ENCODE results near the gene NECTIN2.
A peak's percentile ranks its signal among the peaks of the same experiment; 100 is the strongest.

NECTIN2 gene

DNA sequence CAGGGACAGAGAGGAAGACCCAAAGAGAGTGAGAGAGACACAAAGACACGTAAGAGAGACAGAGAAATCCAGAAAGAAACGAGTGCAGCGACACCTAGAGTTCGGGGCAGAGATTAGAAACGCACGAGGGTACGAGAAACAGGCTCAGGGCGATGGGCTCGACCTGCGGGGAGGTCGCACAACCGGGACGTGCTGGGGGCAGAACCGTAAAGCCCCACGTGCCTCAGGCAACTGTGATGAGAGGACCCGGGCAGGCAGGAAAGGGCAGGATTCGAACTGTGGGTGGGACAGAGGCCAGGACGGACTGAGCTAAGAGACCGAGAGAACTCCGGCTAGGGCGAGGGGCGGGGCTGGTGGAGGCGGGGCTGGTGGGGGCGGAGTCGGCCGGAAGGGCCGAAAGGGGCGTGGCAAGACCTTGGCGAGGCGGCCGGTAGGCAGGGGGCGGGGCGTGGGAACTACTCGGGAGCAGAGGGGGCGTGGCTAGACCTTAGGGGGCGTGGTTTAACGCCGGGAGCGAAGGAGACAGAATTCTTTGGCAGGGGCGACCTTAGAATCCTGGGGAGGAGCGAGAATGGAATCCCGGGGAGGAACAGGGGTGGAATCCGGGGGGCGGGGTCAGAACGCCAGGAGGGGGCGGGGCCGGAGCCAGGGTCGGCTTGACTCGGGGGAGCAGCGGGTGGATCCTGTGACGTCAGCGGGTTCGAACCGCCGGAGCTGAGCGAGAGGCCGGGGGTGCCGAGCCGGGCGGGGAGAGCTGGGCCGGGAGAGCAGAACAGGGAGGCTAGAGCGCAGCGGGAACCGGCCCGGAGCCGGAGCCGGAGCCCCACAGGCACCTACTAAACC is at the start of gene NECTIN2:
Gene NECTIN2, plus strand, starts transcription at position 686 of the 843 bp plus-strand sequence. CDS start 229 bp downstream, outside the sequence.
- Histone ChIP-seq H2AFZ (ENCODE audit: low read depth, low read length, severe bottlenecking) (peak within 1 kb of the TSS; percentile 32), H3K4me3 (ENCODE audit: insufficient read depth, low read length, poor library complexity, severe bottlenecking) (peak within 1 kb of the TSS; percentile 43), H3F3A (ENCODE audit: insufficient read depth) (no peaks in the 10 kb centered on the region), H3K4me2 (ENCODE audit: low read depth, low read length, poor library complexity, severe bottlenecking) (peak within 1 kb of the TSS; percentile 51), H3K79me2 (ENCODE audit: insufficient read depth, low read length) (no peaks in the 10 kb centered on the region), H3K9me3 (ENCODE audit: insufficient read depth, low read length) (no peaks in the 10 kb centered on the region), H3K27me3 (ENCODE audit: low read length) (no peaks in the 10 kb centered on the region), H3K9ac (ENCODE audit: low read length) (peak within 1 kb of the TSS; percentile 31; the same call in 1 of the 2 replicates), H3K9me2 (replicated peaks; ENCODE audit: insufficient read depth, low read length) (no peaks in the 10 kb centered on the region), H4K20me1 (ENCODE audit: low read depth, low read length) (no peaks in the 10 kb centered on the region), H3K36me3 (ENCODE audit: low read length) (no peaks in the 10 kb centered on the region), H3K27ac (ENCODE audit: low read depth, low read length) (no peak within 1 kb of the TSS)
- TF ChIP-seq EZH2phosphoT487 (conservative IDR thresholded peaks at IDR 0.05; ENCODE audit: low read length) (no peak), CTCF (IDR thresholded peaks at IDR 0.05; ENCODE audit: insufficient read depth, low read length, poor library complexity, severe bottlenecking) (peak; percentile 59)

DNA sequence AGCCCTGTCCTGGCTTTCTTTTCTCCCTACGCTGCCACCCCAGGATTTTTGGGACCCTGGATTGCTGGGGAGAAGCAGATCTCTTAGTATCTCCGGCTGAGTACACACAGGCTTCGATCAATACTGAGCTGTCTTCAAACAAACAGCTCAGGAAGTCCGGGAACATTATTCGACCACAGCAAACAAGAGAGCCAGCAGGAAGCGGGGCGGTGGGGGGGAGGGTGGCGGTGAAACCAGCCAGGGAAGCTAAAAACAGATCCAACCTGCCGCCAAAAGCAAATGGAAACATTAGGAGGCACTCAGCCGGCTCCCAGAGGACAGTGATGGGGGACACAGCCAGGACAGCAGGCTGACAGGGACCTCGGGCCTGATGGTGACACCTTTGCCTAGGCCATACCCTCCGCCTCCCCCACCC is 49.4 kb upstream of the NECTIN2 start:
- no peak overlapping the region for H3K4me2 ChIP-seq (ENCODE audit: low read depth, low read length, poor library complexity, severe bottlenecking)
- H3K27ac ChIP-seq (ENCODE audit: low read depth, low read length): no peak overlapping the region
- no peak overlapping the region for H3K9ac ChIP-seq (ENCODE audit: low read length)

DNA sequence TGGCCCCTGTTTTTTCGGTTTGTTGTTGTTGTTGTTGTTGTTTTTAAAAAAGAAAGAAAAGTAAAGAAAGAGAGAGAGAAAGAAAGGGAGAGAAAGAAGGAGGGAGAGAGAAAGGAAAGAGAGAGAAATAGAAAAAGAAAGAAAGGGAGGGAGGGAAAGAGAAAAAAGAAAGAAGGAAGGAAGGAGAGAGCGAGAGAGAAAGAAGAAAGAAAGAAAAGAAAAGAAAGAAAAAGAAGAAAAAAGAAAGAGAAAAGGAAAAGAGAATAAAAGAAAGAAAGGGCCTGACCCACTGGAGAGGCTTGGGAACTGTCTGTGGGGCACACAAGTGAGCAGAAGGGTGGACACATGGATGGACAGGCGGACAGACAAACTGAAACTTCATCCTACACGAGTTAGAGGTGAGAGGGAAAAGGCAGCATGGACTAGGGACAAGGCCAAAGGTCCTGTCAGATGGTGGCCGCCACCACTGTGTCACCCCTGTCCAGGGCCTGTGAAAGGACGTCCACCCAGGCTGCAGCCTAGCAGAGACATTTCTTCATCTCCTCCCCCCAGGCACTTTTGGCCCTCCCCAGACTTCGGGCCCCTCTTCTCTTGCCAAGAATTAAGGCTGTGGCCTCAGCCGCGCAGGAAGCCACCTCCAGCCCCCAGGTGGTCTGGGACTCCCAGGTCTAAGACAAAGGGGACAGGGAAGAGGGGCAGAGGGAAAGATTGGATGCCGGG is 46.3 kb upstream of the NECTIN2 start:
- Histone ChIP-seq H3K27ac (ENCODE audit: low read depth, low read length) (no peak overlapping the region), H3K9ac (ENCODE audit: low read length) (no peak overlapping the region), H4K20me1 (ENCODE audit: low read depth, low read length) (no peaks in the 10 kb centered on the region), H3K27me3 (ENCODE audit: low read length) (no peaks in the 10 kb centered on the region), H3K36me3 (ENCODE audit: low read length) (no peaks in the 10 kb centered on the region), H3F3A (ENCODE audit: insufficient read depth) (no peaks in the 10 kb centered on the region), H3K79me2 (ENCODE audit: insufficient read depth, low read length) (no peaks in the 10 kb centered on the region), H2AFZ (ENCODE audit: low read depth, low read length, severe bottlenecking) (no peak overlapping the region), H3K9me2 (replicated peaks; ENCODE audit: insufficient read depth, low read length) (no peaks in the 10 kb centered on the region), H3K4me3 (ENCODE audit: insufficient read depth, low read length, poor library complexity, severe bottlenecking) (no peak overlapping the region), H3K9me3 (ENCODE audit: insufficient read depth, low read length) (no peaks in the 10 kb centered on the region), H3K4me2 (ENCODE audit: low read depth, low read length, poor library complexity, severe bottlenecking) (no peak overlapping the region)
- TF ChIP-seq EZH2phosphoT487 (conservative IDR thresholded peaks at IDR 0.05; ENCODE audit: low read length) (no peak), CTCF (IDR thresholded peaks at IDR 0.05; ENCODE audit: insufficient read depth, low read length, poor library complexity, severe bottlenecking) (no peak)

More for the DNA sequence above, 49.4 kb upstream of the NECTIN2 start:
- no peaks in the 10 kb centered on the region for H3K79me2 ChIP-seq (ENCODE audit: insufficient read depth, low read length)
- no peaks in the 10 kb centered on the region for H4K20me1 ChIP-seq (ENCODE audit: low read depth, low read length)
- no peaks in the 10 kb centered on the region for H3K9me2 ChIP-seq (replicated peaks; ENCODE audit: insufficient read depth, low read length)
- no peaks in the 10 kb centered on the region for H3F3A ChIP-seq (ENCODE audit: insufficient read depth)
- H3K9me3 ChIP-seq (ENCODE audit: insufficient read depth, low read length): no peaks in the 10 kb centered on the region
- H3K4me3 ChIP-seq (ENCODE audit: insufficient read depth, low read length, poor library complexity, severe bottlenecking): no peak overlapping the region
- TF ChIP-seq CTCF (IDR thresholded peaks at IDR 0.05; ENCODE audit: insufficient read depth, low read length, poor library complexity, severe bottlenecking) (no peak), EZH2phosphoT487 (conservative IDR thresholded peaks at IDR 0.05; ENCODE audit: low read length) (no peak)
- H3K36me3 ChIP-seq (ENCODE audit: low read length): no peaks in the 10 kb centered on the region
- H3K27me3 ChIP-seq (ENCODE audit: low read length): no peaks in the 10 kb centered on the region
- H2AFZ ChIP-seq (ENCODE audit: low read depth, low read length, severe bottlenecking): no peak overlapping the region

Data from SU-DHL-6 (cell line).